Measurements from ENCODE around the gene RAB9B. TPM values are rescaled to one million over a fixed set of nuclear protein-coding genes. Genes with fewer than 3 reads are reported as not detected.
A peak's percentile ranks its signal among the peaks of the same experiment; 100 is the strongest.

RAB9B gene
- total RNA-seq, 1 donor from 2014 or later: 0.55 TPM

DNA sequence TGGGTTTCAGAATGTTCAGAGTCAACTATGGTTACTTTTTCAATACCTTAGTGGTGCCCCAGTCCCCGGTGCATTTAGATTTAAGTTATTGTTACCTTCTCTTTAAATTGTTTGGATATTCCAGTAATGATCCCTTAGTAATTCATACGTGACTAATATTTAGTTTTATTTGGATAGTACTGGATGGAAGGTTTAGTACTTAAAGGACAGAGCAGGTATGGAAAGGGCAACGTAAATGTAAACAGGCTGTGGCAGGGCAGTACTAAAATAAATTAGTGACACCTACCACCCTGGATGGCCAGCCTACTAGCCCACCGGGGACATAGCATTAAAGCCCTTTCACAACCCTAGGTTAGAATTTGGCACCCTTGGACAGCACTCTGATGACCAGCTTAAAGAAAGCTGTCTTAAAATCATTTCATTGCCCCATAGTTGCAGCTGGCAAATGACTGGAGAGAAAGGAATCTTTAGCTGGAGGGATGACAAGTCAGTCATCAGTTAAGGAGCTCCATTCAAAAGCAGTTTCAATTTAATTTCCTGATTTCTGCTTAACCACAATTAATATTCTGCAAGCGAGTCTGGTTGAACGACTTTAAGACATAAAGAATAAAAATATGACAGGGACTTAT, 39.0 kb downstream of the RAB9B start:
- no peaks in the 10 kb centered on the region for H3K9me3 ChIP-seq
- intact Hi-C loops (cut with DNase I): no loop called here
- H3K4me3 ChIP-seq: no peak overlapping the region
- no peaks in the 10 kb centered on the region for H3K4me1 ChIP-seq
- no peak for ATAC-seq
- DNase-seq: no peak
- no peaks in the 10 kb centered on the region for H3K27me3 ChIP-seq
- H3K27ac ChIP-seq: no peak overlapping the region
- TF ChIP-seq, protein P1, sequence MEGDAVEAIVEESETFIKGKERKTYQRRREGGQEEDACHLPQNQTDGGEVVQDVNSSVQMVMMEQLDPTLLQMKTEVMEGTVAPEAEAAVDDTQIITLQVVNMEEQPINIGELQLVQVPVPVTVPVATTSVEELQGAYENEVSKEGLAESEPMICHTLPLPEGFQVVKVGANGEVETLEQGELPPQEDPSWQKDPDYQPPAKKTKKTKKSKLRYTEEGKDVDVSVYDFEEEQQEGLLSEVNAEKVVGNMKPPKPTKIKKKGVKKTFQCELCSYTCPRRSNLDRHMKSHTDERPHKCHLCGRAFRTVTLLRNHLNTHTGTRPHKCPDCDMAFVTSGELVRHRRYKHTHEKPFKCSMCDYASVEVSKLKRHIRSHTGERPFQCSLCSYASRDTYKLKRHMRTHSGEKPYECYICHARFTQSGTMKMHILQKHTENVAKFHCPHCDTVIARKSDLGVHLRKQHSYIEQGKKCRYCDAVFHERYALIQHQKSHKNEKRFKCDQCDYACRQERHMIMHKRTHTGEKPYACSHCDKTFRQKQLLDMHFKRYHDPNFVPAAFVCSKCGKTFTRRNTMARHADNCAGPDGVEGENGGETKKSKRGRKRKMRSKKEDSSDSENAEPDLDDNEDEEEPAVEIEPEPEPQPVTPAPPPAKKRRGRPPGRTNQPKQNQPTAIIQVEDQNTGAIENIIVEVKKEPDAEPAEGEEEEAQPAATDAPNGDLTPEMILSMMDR (IDR thresholded peaks at IDR 0.05): no peak
- H3K36me3 ChIP-seq: no peaks in the 10 kb centered on the region

DNA sequence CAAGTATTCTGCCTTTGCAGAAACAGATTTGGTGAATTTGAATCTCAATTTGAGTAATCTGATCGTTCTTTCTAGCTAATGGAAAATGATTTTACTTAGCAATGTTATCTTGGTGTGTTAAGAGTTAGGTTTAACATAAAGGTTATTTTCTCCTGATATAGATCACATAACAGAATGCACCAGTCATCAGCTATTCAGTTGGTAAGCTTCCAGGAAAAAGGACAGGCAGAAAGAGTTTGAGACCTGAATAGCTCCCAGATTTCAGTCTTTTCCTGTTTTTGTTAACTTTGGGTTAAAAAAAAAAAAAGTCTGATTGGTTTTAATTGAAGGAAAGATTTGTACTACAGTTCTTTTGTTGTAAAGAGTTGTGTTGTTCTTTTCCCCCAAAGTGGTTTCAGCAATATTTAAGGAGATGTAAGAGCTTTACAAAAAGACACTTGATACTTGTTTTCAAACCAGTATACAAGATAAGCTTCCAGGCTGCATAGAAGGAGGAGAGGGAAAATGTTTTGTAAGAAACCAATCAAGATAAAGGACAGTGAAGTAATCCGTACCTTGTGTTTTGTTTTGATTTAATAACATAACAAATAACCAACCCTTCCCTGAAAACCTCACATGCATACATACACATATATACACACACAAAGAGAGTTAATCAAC, 40.1 kb downstream of the RAB9B start:
- TF ChIP-seq, protein P1 (IDR thresholded peaks at IDR 0.05): no peak
- no peak overlapping the region for H3K4me3 ChIP-seq
- H3K27me3 ChIP-seq: no peaks in the 10 kb centered on the region
- no peak overlapping the region for H3K27ac ChIP-seq
- ATAC-seq (no peak), DNase-seq (no peak)
- H3K36me3 ChIP-seq: no peaks in the 10 kb centered on the region
- no peaks in the 10 kb centered on the region for H3K4me1 ChIP-seq
- H3K9me3 ChIP-seq: no peaks in the 10 kb centered on the region
- intact Hi-C loops (cut with DNase I): no loop called here

DNA sequence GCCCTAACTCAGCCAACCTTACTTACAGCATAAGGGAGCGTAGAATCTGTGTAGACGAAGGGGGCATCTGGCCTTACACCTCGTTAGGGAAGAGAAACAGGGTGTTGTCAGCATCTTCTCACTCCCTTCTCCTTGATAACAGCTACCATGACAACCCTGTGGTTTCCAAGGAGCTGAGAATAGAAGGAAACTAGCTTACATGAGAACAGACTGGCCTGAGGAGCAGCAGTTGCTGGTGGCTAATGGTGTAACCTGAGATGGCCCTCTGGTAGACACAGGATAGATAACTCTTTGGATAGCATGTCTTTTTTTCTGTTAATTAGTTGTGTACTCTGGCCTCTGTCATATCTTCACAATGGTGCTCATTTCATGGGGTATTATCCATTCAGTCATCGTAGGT, 40.8 kb downstream of the RAB9B start:
- Histone ChIP-seq H3K27ac (no peak overlapping the region), H3K4me1 (no peaks in the 10 kb centered on the region), H3K4me3 (no peak overlapping the region), H3K36me3 (no peaks in the 10 kb centered on the region), H3K27me3 (no peaks in the 10 kb centered on the region), H3K9me3 (no peaks in the 10 kb centered on the region)
- DNase-seq (no peak), ATAC-seq (no peak)
- TF ChIP-seq, protein P1 (IDR thresholded peaks at IDR 0.05): no peak
- intact Hi-C loops (cut with DNase I): no loop called here

DNA sequence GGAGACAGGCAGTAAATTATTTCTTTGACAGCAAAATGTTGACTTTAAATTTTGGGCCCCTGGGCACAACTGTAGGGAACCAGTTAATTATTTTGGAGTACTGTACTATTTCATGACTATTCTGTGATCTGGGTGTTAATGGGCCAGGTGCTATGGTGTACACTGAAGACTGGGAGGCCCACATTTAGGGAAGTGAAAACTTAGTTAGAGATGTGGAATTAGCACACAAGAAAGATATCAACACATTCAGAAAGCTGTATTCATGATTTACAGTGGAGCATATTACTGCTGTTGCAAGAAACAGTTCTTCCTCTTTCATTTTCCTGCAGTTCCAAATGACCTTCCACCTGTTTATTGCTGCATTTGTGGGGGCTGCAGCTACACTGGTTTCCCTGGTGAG, 43.1 kb downstream of the RAB9B start:
- TF ChIP-seq, protein P1 (IDR thresholded peaks at IDR 0.05): no peak

DNA sequence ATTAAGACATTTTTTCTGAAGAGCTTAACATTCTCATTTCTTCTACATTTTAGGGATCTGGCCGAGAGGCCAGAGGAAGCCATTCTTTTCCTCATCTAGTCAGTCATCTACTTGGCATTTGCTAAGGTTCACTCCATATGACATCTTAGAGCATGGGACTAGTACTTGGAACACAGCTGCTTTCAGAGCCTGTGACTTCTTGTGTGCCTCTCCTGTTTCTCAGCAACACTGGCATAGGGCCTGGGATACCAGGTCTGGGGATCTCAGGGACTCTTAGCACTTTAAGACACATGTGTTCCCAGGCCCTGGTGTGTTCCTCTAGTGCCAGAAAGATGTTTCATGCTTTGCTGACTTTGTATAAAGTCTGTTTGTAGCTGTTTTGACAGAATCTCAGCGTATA, 48.1 kb downstream of the RAB9B start:
- Histone ChIP-seq H3K9me3 (no peaks in the 10 kb centered on the region), H3K36me3 (no peaks in the 10 kb centered on the region), H3K4me1 (no peaks in the 10 kb centered on the region), H3K4me3 (no peak overlapping the region), H3K27ac (no peak overlapping the region), H3K27me3 (no peaks in the 10 kb centered on the region)
- ATAC-seq: no peak
- no peak for DNase-seq
- TF ChIP-seq, protein P1 (IDR thresholded peaks at IDR 0.05): no peak
- intact Hi-C loops (cut with DNase I): no loop called here

More for the DNA sequence above, 43.1 kb downstream of the RAB9B start:
- DNase-seq (no peak), ATAC-seq (peak; percentile 59)
- H3K27me3 ChIP-seq: no peaks in the 10 kb centered on the region
- intact Hi-C loops (cut with DNase I): no loop called here
- no peaks in the 10 kb centered on the region for H3K36me3 ChIP-seq
- no peak overlapping the region for H3K4me3 ChIP-seq
- no peaks in the 10 kb centered on the region for H3K4me1 ChIP-seq
- H3K9me3 ChIP-seq: no peaks in the 10 kb centered on the region
- H3K27ac ChIP-seq: no peak overlapping the region
